WERI-Rb-1 (cell line): ENCODE data around the gene PHLDA3.
A peak's percentile ranks its signal among the peaks of the same experiment; 100 is the strongest.

ENCODE experiments used
- DNase-seq: peaks from one replicate; pipeline ENCODE4 v3.0.0-alpha.2; 2020
- H3K27ac ChIP-seq: fragments of 250-450 bp; sonication (Bioruptor Pico); 2 replicates; pipeline ENCODE4 v1.5.1; 2020; ENCODE audit warnings: mild to moderate bottlenecking, moderate library complexity
- H3K27me3 ChIP-seq: fragments of 250-450 bp; sonication (Bioruptor Pico); 2 replicates; pipeline ENCODE4 v1.5.1; 2021; ENCODE audit warnings: mild to moderate bottlenecking, low read depth, moderate library complexity; ENCODE audit not compliant: insufficient read depth, severe bottlenecking
- H3K36me3 ChIP-seq: fragments of 250-450 bp; sonication (Bioruptor Pico); 2 replicates; pipeline ENCODE4 v1.5.1; 2020; ENCODE audit warnings: mild to moderate bottlenecking, moderate library complexity
- H3K4me3 ChIP-seq: 2 replicates; pipeline ENCODE4 v1.5.1; 2011; ENCODE audit warnings: low read depth, mild to moderate bottlenecking, control low read depth, low read length
- H3K9me3 ChIP-seq: fragments of 250-450 bp; sonication (Bioruptor Pico); 2 replicates; pipeline ENCODE4 v1.5.1; 2021; ENCODE audit warnings: mild to moderate bottlenecking, moderate library complexity; ENCODE audit not compliant: severe bottlenecking
- TF ChIP-seq, protein P1 (sequence below): IDR thresholded peaks from 2 replicates; pipeline ENCODE4 v1.5.1; 2011; ENCODE audit warnings: low read depth, mild to moderate bottlenecking, control low read depth, inconsistent platforms, low read length

Gene PHLDA3

DNA sequence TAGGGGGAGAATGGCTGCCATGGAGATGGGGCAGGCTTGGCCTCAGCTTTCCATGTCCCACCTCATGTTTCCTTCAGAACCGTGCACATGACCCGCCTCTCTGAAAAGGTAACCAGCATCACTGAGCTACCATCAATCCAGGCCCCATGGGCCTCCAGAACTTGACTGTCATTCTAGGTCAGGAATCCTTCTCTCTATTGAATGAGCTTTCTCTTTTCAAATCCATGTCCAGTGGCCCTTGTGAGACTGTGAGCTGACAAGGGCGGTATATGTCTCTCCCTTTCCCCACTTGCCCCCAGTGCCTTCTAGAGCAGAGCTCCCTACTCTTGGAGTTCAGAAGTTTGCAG, 33.5 kb upstream of the PHLDA3 start:
- TF ChIP-seq, protein P1, sequence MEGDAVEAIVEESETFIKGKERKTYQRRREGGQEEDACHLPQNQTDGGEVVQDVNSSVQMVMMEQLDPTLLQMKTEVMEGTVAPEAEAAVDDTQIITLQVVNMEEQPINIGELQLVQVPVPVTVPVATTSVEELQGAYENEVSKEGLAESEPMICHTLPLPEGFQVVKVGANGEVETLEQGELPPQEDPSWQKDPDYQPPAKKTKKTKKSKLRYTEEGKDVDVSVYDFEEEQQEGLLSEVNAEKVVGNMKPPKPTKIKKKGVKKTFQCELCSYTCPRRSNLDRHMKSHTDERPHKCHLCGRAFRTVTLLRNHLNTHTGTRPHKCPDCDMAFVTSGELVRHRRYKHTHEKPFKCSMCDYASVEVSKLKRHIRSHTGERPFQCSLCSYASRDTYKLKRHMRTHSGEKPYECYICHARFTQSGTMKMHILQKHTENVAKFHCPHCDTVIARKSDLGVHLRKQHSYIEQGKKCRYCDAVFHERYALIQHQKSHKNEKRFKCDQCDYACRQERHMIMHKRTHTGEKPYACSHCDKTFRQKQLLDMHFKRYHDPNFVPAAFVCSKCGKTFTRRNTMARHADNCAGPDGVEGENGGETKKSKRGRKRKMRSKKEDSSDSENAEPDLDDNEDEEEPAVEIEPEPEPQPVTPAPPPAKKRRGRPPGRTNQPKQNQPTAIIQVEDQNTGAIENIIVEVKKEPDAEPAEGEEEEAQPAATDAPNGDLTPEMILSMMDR = no peak
- Histone ChIP-seq H3K36me3 (no peaks in the 10 kb centered on the region), H3K9me3 (no peaks in the 10 kb centered on the region), H3K4me3 (no peak overlapping the region), H3K27me3 (no peaks in the 10 kb centered on the region), H3K27ac (peak overlapping the region; percentile 1; the same call in 1 of the 2 replicates)
- DNase-seq = no peak

GRCh38 chr1:201501812-201502510, 33.0 kb upstream of the PHLDA3 start:
- TF ChIP-seq, protein P1 = no peak
- Histone ChIP-seq H3K27ac (peak overlapping the region; percentile 8), H3K27me3 (no peaks in the 10 kb centered on the region), H3K4me3 (no peak overlapping the region), H3K9me3 (no peaks in the 10 kb centered on the region), H3K36me3 (no peaks in the 10 kb centered on the region)
- peak; percentile 99 for DNase-seq

GRCh38 chr1:201501144-201501543, 32.2 kb upstream of the PHLDA3 start:
- TF ChIP-seq, protein P1 = no peak
- no peak for DNase-seq
- no peaks in the 10 kb centered on the region for H3K27me3 ChIP-seq
- no peaks in the 10 kb centered on the region for H3K36me3 ChIP-seq
- H3K4me3 ChIP-seq = no peak overlapping the region
- H3K9me3 ChIP-seq = no peaks in the 10 kb centered on the region
- H3K27ac ChIP-seq = peak overlapping the region; percentile 8

DNA sequence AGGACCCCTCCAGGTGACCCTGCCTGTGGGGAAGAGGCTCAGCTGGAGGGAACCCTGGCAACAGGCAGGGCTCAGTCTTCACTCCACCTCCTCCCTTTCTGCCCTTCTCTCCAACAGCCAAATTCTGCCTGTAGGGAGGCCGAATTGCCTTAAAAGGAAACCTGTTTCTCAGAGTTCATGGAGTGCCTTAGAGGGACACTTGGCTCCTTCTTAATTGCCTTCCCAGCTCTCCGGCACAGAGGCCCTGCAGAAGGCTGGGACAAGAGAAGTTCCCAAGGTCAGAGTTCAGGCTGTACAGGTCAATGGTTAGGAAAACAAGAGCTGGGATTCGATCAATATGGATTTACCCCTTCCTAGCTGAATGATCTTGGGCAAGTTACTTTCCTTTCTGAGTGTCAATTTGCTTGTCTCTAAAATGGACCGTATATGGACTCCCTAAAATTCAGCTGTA, 31.7 kb upstream of the PHLDA3 start:
- TF ChIP-seq, protein P1 = no peak
- H3K4me3 ChIP-seq = no peak overlapping the region
- no peak overlapping the region for H3K27ac ChIP-seq
- H3K9me3 ChIP-seq = no peaks in the 10 kb centered on the region
- DNase-seq = no peak
- no peaks in the 10 kb centered on the region for H3K27me3 ChIP-seq
- H3K36me3 ChIP-seq = no peaks in the 10 kb centered on the region

DNA sequence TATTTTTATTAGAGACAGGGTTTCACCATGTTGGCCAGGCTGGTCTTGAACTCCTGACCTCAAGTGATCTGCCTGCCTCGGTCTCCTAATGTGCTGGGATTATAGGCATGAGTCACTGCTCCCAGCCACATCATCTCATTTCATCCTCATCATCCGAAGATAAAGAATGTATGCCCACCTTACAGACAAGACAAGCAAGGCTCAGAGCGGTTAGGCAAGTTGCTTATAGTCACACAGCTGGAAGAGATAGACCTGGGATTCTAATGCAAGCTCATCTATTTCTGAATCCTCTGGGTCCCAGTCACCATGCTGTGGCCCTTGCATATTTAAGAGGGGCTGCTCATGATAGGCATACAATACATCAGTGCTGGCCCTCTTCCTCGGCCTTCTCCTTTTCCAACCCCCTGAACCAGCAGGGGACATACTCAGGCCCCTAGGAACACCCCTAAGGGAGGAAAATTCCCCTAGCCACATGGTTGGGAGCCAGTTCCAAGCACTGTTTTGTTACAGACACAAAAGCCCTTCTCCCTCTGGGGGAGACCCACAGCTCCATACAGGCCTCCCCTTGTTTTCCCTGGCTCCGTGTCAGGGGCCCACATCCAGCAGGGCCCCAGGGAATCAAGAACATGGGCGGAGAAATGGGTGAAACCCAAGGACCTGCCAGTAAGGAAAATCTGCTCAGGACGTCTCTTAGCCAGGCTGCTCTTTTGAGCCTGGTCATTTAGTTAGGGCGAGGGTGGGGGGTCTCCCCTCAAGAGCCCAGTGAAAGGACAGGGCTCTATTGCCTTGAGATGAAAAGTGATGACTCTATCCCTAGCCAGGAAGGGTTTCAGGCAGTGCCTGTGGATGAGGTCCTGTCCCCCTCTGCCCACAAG, 31.0 kb upstream of the PHLDA3 start:
- Histone ChIP-seq H3K27me3 (no peaks in the 10 kb centered on the region), H3K27ac (no peak overlapping the region), H3K36me3 (no peaks in the 10 kb centered on the region), H3K9me3 (no peaks in the 10 kb centered on the region), H3K4me3 (no peak overlapping the region)
- DNase-seq = no peak
- TF ChIP-seq, protein P1 = no peak
